GM21390 (cell line): Measurements from ENCODE around the gene TSSK2.
"Not testable (repeated sequence)": the region's sequence is repeated elsewhere in the genome, so short reads cannot be mapped to it uniquely, and the experiment has no call there.

Experiments used
- ATAC-seq: cut with Tn5 transposase; IDR thresholded peaks from one replicate; pipeline ENCODE4 v1.9.1; 2021; ENCODE audit not compliant: unreplicated experiment

TSSK2 gene

GRCh38 chr22:19130959-19131684, at the start of gene TSSK2:
Gene TSSK2, plus strand, starts transcription at chr22:19131308. Its CDS starts 92 bp downstream, at chr22:19131400.
- ATAC-seq: no peak

DNA sequence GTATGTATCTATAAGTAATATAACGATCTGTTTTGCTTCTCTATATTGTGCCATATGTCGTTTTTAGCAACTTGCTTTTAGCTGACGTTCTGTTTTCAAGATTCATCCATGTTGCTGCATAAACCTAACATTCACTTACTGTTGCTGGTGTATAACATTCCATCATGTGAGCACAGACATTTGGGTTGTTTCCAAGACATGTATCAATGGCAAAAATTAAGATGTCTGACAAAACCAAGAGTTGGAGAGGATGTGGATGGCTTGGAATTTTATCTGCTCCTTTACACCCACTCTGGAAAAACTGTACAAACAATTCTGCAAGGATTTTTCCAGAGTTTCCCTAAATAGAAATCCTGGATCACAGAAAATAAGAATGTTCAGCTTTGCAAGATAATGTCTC, 49.8 kb upstream of the TSSK2 start:
- no peak for ATAC-seq

DNA sequence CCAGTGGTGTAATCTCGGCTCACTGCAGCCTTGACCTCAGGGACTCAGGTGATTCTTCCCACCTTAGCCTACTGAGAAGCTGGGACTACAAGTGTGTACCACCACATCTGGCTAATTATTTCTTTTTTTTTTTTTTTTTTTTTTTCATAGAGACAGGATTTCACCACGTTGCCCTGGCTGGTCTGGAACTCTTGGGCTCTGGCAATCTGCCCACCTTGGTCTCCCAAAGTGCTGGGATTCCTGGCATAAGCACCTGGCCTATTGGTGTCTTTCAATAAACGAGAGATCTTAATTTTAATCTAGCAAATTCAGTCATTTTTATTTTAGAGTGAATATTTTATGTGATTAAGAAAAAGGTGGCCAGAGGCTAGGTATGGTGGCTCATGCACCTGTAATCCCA, 49.0 kb upstream of the TSSK2 start:
- ATAC-seq: no peak

DNA sequence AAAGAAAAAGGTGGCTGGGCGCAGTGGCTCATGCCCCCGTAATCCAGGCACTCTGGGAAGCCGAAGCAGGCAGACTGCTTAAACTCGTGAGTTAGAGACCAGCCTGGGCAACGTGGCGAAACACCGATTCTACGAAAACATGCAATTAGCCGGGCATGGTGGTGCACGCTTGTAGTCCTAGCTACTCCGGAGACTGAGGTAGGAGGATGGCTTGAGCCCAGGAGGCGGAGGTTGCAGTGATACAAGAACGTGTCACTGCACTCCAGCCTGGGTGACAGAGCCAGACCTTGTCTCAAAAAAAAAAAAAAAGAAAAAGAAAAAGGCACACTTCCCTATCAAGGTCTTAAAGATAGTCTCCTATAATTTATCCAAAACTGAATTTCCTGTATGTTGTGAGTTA, 48.3 kb upstream of the TSSK2 start:
- no peak for ATAC-seq

DNA sequence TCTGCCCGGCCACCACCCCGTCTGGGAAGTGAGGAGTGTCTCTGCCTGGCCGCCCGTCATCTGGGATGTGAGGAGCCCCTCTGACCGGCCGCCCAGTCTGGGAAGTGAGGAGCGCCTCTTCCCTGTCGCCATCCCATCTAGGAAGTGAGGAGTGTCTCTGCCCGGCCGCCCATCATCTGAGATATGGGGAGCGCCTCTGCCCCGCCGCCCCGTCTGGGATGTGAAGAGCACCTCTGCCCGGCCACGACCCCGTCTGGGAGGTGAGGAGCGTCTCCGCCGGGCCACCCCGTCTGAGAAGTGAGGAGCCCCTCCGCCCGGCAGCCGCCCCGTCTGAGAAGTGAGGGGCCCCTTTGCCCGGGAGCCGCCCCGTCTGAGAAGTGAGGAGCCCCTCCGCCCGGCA, 47.0 kb upstream of the TSSK2 start:
- ATAC-seq: not testable (repeated sequence)

DNA sequence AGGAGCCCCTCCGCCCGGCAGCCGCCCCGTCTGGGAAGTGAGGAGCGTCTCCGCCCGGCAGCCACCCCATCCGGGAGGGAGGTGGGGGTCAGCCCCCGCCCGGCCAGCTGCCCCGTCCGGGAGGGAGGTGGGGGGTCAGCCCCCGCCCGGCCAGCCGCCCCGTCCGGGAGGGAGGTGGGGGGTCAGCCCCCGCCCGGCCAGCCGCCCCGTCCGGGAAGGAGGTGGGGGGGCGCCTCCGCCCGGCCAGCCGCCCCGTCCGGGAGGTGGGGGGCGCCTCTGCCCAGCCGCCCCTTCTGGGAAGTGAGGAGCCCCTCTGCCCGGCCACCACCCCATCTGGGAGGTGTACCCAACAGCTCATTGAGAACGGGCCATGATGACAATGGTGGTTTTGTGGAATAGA, 46.5 kb upstream of the TSSK2 start:
- not testable (repeated sequence) for ATAC-seq

GRCh38 chr22:19085233-19085718, 45.8 kb upstream of the TSSK2 start:
- ATAC-seq: peak; percentile 7

GRCh38 chr22:19086417-19086816, 44.7 kb upstream of the TSSK2 start:
- no peak for ATAC-seq

GRCh38 chr22:19086896-19087295, 44.2 kb upstream of the TSSK2 start:
- no peak for ATAC-seq

DNA sequence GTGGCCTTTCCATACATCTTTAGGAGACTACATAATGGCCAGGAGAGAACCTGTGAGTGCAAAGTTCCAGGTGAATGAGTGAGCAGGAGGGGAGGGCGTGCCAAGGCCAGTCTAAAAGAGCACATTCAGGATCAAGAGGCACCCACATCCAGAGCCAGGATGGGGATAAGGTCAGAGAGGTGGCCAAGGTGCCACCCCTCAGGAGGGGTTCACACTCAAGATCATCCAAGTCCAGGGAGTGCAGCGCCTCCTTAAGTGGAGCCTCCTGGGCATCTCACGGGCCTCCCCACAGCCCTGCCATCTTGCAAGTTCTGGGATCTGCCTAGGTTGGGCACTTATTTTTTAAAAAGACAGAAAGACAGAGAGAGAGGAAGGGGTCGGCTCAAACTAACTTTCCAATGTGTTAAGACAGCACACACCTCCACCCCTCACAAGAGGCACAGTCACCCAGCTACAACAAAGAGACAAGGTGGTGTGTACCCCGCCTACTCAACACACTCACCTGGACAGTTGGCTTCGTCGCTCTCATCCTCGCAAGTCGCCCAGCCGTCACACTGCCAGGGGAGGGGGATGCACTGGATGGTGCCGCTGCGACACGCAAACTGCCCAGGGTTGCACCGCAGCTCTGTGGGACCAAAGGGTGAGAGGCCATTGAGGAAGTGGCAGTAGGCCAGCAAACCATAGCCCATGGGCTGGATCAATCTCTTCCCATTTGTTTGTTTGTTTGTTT, 42.1 kb upstream of the TSSK2 start:
- ATAC-seq: no peak

GRCh38 chr22:19090183-19090582, 40.9 kb upstream of the TSSK2 start:
- no peak for ATAC-seq

- no peak for ATAC-seq
These were observed 40.5 kb upstream of the TSSK2 start for GRCh38 chr22:19090586-19091127.

DNA sequence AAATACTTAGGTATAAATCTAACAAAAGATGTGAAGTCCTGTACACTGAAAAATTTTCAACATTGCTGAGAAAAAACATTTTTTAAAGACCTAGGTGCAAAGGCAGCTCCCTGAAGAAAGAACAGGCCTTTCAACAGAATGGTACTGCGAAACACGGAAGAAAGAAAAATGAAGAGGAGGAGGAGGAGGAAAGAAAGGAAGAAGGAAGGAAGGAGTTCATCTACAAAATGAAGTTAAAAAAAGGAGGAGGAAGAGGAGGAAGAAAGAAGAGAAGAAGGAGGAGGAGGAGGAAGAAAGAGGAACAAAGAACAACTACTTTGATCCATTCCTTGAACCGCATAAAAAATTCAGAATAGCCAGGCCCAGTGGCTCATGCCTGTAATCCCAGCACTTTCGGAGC, 38.4 kb upstream of the TSSK2 start:
- ATAC-seq: no peak

- no peak for ATAC-seq
These were observed 36.6 kb upstream of the TSSK2 start for GRCh38 chr22:19094393-19094997.

DNA sequence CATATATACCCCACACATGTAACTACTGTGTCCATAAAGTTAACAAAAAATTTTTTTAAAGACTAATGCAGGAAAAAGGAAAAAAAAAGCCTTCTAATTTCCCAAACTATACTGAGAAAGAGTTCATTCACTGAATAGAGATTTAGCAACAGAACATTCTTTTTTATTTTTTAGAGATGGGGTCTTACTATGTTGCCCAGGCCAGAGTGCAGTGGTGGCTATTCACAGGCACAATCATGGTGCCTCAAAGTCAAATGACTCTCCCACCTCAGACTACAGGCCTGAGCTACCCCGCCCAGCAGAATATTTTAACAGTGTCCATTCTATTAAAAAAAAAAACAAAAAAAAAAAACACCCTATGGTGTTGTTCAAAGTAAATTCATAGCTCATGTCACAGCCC, 34.6 kb upstream of the TSSK2 start:
- no peak for ATAC-seq

GRCh38 chr22:19097518-19097917, 33.6 kb upstream of the TSSK2 start:
- no peak for ATAC-seq

DNA sequence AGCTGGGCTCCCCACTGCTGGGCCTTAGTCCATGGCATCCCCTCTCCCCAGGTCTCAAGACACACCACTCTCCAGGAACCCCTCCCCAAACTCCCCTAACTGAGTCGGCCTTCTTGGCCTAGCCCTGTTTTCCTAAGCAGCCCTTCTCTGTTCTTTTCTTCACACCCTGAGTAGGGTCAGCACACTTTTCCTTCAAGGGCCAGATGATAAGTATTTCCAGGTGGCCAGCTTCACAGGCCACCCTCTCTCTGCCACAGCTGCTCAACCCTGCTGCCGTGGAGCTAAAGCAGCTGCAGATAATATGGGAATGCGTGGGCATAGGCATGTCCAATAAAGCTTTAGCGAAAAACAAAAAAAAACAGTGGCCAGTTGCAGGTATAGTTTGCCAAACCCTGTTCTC, 33.0 kb upstream of the TSSK2 start:
- ATAC-seq: no peak

DNA sequence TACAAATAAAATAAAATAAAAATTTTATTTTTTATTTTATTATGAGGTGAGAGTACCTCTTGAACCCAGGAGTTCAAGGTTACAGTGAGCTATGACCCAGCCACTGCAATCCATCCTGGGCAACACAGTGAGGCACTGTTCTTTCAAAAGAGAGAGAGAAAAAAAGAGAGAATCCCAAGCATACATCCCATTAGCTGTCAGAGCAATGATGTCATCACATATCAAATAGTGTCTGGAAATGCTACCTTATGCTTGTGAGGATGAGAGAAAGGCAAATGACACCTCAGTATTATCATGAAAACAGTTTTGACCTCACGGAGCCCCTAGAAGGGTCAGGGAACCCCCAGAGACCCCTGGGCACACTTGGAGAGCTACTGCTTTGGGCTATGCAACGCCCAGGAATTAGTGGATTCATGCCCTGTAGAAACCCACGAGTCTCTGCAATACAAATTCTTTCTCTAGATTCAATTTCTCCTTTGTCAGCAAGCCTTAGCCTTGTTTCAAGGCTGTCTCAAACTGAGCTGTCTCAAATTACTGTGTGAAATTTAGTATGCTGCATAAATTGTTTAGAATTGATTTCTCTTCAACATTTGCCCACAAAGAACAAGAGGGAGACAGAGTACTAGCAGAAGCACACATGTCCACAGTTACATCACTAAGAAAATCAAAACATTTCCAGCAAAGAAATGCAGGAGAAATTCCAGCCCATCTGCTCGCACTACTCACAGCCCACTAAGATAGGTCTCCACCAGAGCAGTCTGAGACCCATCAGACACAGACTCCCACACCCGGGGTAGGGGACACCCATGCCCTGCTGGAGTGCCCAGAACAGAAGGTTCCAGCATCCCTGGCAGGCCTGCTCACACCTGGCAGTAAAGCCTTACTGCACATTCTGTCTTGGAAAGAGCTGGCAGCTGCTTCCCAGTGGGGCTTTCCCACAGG, 27.0 kb upstream of the TSSK2 start:
- ATAC-seq: no peak

- no peak for ATAC-seq
These were observed 25.7 kb upstream of the TSSK2 start for GRCh38 chr22:19105456-19105855.
